ENCODE data around the gene COL9A2. TPM values are rescaled to one million over a fixed set of nuclear protein-coding genes. Genes with fewer than 3 reads are reported as not detected.

COL9A2 gene
- total RNA-seq, 2 experiments from 2014 or later, result 2.5 to 3.0 TPM

DNA sequence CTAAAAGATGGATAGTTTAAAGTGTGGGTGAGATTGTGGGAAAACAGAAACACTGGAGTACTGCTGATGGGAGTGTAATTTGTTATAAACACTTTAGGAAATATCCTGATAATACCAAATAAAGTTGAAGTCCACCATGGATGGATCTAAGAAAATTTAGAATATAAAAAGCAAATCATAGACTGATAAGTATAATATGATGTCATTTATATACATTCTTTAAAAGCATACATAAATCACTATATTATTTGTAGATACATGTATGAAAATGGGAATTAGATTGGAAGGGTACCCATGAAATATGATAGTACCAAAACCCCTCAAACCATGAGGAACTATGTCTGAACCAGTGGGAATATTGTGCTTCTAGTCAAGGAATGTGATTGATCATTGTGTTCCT lies 51.2 kb downstream of the COL9A2 start:
- DNase-seq, result no peak
- no peak overlapping the region for H3K27ac Mint-ChIP-seq
- peaks cover 43% of the 10 kb centered on the region for H3K4me1 Mint-ChIP-seq
- no peak overlapping the region for H3K4me3 Mint-ChIP-seq
- peaks cover 44% of the 10 kb centered on the region for H3K36me3 Mint-ChIP-seq
- no peaks in the 10 kb centered on the region for H3K27me3 Mint-ChIP-seq
- no peaks in the 10 kb centered on the region for H3K9me3 Mint-ChIP-seq

DNA sequence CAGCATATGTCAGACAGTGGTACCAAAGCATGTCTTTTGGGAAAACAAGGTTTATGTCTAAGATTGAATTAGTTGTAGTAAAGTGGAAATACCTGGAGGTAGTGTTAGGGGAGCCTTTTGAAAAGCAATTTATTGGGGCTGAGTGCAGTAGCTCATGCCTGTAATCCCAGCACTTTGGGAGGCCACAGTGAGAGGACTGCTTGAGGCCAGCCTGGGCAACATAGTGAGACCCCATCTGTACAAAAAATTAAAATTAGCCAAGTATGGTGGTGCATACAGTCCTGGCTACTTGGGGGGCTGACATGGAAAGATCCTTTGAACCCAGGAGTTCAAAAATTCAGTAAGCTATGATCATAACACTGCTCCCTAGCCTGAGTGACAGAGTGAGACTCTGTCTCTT lies 51.8 kb downstream of the COL9A2 start:
- peaks cover 47% of the 10 kb centered on the region for H3K4me1 Mint-ChIP-seq
- no peak overlapping the region for H3K27ac Mint-ChIP-seq
- no peak for DNase-seq
- H3K4me3 Mint-ChIP-seq, result no peak overlapping the region
- H3K27me3 Mint-ChIP-seq, result no peaks in the 10 kb centered on the region
- H3K9me3 Mint-ChIP-seq, result no peaks in the 10 kb centered on the region
- H3K36me3 Mint-ChIP-seq, result peaks cover 45% of the 10 kb centered on the region

DNA sequence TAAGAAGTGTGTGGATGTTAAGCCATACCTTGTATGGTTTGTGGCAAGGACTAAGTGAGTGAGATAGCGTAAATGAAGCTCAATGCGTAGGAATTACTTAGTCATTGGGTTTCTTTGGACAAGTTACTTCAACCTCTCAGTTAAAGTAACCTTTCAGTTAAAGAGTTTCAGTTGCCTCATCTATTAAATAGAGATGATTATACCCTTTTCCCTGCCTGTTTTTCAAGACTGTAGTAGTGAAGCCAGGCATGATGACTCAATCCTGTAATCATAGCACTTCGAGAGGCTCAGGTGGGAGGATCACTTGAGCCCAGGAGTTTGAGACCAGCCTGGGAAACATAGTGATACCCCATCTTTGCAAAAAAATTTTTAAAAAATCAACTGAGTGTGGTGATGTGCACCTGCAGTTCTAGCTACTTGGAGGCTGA lies 52.7 kb downstream of the COL9A2 start:
- peak; percentile 46 for DNase-seq
- H3K4me3 Mint-ChIP-seq, result no peak overlapping the region
- H3K36me3 Mint-ChIP-seq, result peaks cover 47% of the 10 kb centered on the region
- H3K9me3 Mint-ChIP-seq, result no peaks in the 10 kb centered on the region
- H3K4me1 Mint-ChIP-seq, result peaks cover 47% of the 10 kb centered on the region
- H3K27me3 Mint-ChIP-seq, result no peaks in the 10 kb centered on the region
- H3K27ac Mint-ChIP-seq, result peak overlapping the region; percentile 89

DNA sequence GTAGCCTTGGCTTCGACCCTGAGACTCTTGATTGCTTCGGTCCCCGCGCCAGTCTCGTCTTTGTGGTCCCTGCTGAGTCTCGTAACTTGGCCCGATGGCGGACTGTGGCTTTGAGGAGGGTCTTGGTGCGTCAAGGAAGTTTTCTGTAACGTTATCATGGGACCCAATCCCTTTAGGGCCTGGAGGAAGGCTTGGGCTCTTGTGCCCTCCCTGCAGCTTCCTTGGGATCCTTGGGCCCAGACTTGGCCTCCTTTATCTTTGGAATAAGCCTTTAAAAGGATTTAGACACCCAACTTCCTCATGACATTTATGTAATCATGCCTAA lies 58.7 kb downstream of the COL9A2 start:
- H3K9me3 Mint-ChIP-seq, result no peaks in the 10 kb centered on the region
- peak overlapping the region; percentile 99 for H3K27ac Mint-ChIP-seq
- peak overlapping the region; percentile 93 for H3K4me3 Mint-ChIP-seq
- H3K27me3 Mint-ChIP-seq, result no peaks in the 10 kb centered on the region
- DNase-seq, result no peak
- H3K4me1 Mint-ChIP-seq, result peaks cover 48% of the 10 kb centered on the region
- peaks cover 45% of the 10 kb centered on the region for H3K36me3 Mint-ChIP-seq

DNA sequence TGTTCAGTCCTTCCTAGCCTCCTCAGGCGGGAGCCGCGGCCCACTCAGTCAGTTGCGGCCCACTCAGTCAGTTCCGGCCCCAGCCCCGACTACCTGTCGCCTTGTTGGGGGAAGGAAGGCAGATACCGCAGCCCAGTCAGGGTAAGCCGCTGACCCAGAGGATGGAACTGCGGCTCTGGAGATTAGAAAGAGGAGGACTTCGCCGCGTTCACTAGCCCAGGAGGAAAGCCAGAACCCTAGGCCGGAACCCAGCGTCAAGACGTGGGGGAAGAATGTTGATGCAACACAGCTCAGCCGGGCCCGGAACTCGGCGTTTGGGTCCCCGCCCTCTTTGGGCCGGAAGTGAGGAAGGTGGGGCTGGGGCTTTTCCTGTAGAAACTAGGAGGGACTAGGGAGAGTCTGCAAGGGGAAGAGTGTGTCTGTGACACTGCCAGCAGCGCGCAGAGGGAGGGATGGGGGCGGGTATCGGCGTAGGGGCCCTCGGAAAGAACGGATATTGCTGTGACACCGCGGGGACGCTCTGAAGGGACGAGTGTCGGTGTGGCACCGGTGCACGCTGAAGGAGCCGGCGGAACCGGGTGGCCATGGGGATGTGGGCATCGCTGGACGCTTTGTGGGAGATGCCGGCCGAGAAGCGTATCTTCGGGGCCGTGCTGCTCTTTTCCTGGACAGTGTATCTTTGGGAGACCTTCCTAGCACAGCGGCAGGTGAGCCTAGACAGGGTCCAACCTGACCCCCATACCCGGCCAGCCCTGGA lies 59.2 kb downstream of the COL9A2 start, which contains the start of gene ZMPSTE24:
Gene ZMPSTE24 (plus strand): TSS at position 549 of the 757 bp plus-strand sequence. CDS start 36 bp downstream, at position 585.
- peak; percentile 93 for DNase-seq
- no peaks in the 10 kb centered on the region for H3K27me3 Mint-ChIP-seq
- H3K36me3 Mint-ChIP-seq, result peaks cover 40% of the 10 kb centered on the region
- H3K4me3 Mint-ChIP-seq, result peak within 1 kb of the TSS; percentile 93
- peaks cover 42% of the 10 kb centered on the region for H3K4me1 Mint-ChIP-seq
- H3K27ac Mint-ChIP-seq, result peak within 1 kb of the TSS; percentile 99
- no peaks in the 10 kb centered on the region for H3K9me3 Mint-ChIP-seq

DNA sequence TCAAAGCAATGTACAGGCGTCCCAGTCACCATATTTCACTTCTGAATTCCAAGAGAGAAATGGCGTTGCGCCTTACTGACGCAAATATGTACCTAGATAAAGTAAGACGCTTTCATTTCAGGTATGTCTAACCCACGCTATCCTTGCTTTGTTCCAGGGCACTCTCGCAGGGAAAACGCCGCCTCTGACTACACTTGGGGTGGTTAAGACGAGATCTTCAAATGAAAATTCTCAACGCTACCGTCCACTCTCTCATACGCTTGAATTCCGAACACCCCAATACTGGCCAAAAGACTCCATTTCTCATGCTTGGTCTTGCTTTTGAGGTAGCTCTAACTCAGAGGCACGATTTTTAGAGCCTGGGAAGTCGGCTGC lies 59.8 kb downstream of the COL9A2 start:
- H3K27me3 Mint-ChIP-seq, result no peaks in the 10 kb centered on the region
- peak overlapping the region; percentile 99 for H3K27ac Mint-ChIP-seq
- H3K4me1 Mint-ChIP-seq, result peaks cover 39% of the 10 kb centered on the region
- peaks cover 37% of the 10 kb centered on the region for H3K36me3 Mint-ChIP-seq
- DNase-seq, result no peak
- H3K9me3 Mint-ChIP-seq, result no peaks in the 10 kb centered on the region
- peak overlapping the region; percentile 93 for H3K4me3 Mint-ChIP-seq

DNA sequence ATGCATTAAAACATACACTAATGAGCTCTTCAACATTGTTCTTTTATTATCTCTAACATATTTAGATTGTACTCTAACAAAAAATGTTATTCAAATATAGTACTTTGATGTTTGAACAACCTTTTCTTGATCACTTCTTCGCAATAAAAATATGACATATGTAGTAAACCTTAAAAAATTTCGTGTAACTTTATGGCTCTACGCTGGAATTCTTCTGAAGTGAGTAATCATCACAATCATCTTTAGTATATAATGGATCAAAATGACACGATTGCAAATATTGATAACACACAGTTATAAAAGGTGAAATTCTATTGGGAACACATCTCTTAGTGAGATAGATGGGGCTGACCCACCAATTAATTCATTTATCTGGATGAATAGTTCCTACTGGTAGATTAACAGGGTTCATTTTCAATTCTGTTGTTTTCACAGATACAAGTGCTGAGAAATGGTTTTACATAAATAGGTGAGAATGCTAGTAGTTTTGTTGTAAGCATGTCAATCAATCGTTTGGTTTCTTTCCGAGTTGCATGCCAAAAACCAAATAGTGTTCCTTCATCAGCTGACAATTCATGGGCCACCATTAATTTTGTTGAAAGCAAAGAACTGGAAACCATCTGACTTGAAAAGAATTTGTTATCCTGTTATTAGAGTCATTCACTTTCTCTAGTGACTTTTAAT lies 60.5 kb downstream of the COL9A2 start:
- peaks cover 29% of the 10 kb centered on the region for H3K36me3 Mint-ChIP-seq
- H3K27me3 Mint-ChIP-seq, result no peaks in the 10 kb centered on the region
- peak overlapping the region; percentile 99 for H3K27ac Mint-ChIP-seq
- H3K9me3 Mint-ChIP-seq, result no peaks in the 10 kb centered on the region
- no peak for DNase-seq
- peaks cover 34% of the 10 kb centered on the region for H3K4me1 Mint-ChIP-seq
- peak overlapping the region; percentile 93 for H3K4me3 Mint-ChIP-seq

DNA sequence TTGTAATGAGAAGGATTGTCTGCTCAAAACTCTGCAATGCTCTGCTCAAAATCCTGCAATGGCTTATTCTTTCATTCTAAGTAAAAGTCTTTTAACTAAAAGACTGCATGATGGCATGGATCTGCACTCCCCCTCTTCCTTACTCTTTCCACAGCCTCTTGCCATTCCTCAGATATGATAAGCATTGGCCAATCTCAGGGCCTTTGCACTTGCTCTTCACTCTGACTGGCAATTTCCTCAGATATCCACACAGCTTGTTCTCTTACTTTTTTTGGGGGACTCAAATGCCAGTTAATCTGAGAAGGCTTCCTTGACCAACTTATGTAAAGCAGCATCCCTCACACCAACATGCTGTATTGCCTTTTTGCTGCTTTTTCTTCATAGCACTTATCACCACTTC lies 61.9 kb downstream of the COL9A2 start:
- Mint-ChIP-seq H3K4me1 (peaks cover 25% of the 10 kb centered on the region), H3K4me3 (no peak overlapping the region), H3K36me3 (peaks cover 16% of the 10 kb centered on the region), H3K9me3 (no peaks in the 10 kb centered on the region), H3K27me3 (no peaks in the 10 kb centered on the region), H3K27ac (no peak overlapping the region)
- DNase-seq, result no peak

DNA sequence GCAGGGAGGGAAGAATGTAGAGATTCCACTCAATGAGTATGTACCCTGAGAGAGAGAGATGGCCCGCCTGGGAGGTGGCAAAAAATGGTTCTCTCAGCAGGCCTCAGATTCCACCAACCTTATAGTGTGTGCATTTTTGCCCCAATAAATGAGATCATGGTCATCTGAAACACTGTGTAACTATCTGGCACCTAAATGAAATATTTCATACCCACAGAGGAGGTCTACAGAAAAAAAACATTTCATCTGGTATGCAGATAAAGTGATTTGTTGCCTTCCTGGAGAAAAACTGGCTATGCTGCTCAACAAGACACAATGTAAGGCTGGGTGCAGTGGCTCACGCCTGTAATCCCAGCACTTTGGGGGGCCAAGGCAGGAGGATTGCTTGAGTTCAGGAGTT lies 64.5 kb downstream of the COL9A2 start:
- H3K9me3 Mint-ChIP-seq, result no peaks in the 10 kb centered on the region
- no peak for DNase-seq
- no peaks in the 10 kb centered on the region for H3K27me3 Mint-ChIP-seq
- H3K27ac Mint-ChIP-seq, result no peak overlapping the region
- H3K36me3 Mint-ChIP-seq, result peaks cover 4% of the 10 kb centered on the region
- H3K4me3 Mint-ChIP-seq, result no peak overlapping the region
- H3K4me1 Mint-ChIP-seq, result peaks cover 17% of the 10 kb centered on the region

DNA sequence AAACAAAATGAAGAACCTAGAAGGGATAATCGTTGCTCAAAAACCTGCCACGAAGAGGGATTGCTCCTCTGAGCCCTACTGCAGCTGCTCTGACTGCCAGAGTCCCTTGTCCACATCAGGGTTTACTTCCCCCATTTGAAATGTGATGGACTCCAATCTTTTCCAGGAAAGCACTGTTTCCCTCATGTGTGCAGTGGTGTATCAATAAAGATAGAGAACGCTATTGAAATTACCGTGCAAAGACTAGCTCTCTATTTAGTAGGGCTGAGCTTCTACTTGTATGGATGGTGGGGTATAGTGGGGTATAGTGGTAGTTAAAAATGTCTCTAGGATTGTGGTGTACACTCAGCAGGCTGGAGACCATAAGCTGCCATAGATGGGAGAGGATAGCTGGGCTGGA lies 65.6 kb downstream of the COL9A2 start:
- Mint-ChIP-seq H3K4me3 (no peak overlapping the region), H3K36me3 (peaks cover 2% of the 10 kb centered on the region), H3K9me3 (no peaks in the 10 kb centered on the region), H3K4me1 (peaks cover 14% of the 10 kb centered on the region), H3K27ac (no peak overlapping the region), H3K27me3 (no peaks in the 10 kb centered on the region)
- no peak for DNase-seq

Other genes starting within 250 kb of the COL9A2 start
- 10 to 100 TPM; 87.5 to 93.7 TPM for gene PPT1, start 220.0 kb downstream of the COL9A2 start, total RNA-seq
- gene RLF, start 155.9 kb downstream of the COL9A2 start, total RNA-seq, result 10 to 100 TPM; 13.6 to 13.7 TPM
- gene TMCO2, start 69.3 kb downstream of the COL9A2 start, total RNA-seq, result not detected
- gene ZMPSTE24, start 59.0 kb downstream of the COL9A2 start, total RNA-seq, result 10 to 100 TPM; 39.6 to 41.0 TPM
- 100 to 1,000 TPM; 160 to 162 TPM for gene SMAP2, start 56.4 kb upstream of the COL9A2 start, total RNA-seq
- 1 to 10 TPM; 8.0 to 8.3 TPM for gene ZFP69B, start 133.2 kb upstream of the COL9A2 start, total RNA-seq
- gene ZFP69, start 160.0 kb upstream of the COL9A2 start, total RNA-seq, result 1 to 10 TPM; 4.2 to 4.6 TPM
- 10 to 100 TPM; 14.7 to 15.6 TPM for gene EXO5, start 191.5 kb upstream of the COL9A2 start, total RNA-seq
- gene ZNF684, start 214.4 kb upstream of the COL9A2 start, total RNA-seq, result 1 to 10 TPM; 4.7 to 6.2 TPM

All from activated naive CD8-positive, alpha-beta T cell treated with anti-CD3 and anti-CD28 coated beads for 36 hours (primary cell).